ENCODE results near the gene CDC42EP1.

DNA sequence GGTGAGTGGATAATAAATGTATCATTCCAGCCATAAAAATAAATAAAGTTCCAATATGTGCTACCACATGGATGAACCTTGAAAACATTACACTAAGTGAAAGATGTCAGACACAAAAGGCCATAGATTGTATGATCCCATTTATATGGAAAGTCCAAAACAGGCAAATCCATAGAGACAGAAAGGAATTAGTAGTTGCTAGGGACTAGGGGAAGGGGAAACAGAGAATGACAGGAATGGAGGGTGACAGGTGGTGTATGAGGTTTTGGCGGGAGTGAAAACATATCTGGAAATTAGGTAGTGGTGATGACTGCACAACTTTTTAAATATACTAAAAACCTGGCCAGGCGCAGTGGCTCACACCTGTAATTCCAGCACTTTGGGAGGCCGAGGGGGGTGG is 25.8 kb upstream of the CDC42EP1 start:
- TF ChIP-seq, protein P1, sequence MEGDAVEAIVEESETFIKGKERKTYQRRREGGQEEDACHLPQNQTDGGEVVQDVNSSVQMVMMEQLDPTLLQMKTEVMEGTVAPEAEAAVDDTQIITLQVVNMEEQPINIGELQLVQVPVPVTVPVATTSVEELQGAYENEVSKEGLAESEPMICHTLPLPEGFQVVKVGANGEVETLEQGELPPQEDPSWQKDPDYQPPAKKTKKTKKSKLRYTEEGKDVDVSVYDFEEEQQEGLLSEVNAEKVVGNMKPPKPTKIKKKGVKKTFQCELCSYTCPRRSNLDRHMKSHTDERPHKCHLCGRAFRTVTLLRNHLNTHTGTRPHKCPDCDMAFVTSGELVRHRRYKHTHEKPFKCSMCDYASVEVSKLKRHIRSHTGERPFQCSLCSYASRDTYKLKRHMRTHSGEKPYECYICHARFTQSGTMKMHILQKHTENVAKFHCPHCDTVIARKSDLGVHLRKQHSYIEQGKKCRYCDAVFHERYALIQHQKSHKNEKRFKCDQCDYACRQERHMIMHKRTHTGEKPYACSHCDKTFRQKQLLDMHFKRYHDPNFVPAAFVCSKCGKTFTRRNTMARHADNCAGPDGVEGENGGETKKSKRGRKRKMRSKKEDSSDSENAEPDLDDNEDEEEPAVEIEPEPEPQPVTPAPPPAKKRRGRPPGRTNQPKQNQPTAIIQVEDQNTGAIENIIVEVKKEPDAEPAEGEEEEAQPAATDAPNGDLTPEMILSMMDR (IDR thresholded peaks at IDR 0.05 in 4 of 5, conservative IDR thresholded peaks at IDR 0.05 in 1 of 5) = no peak
- no peak for TF ChIP-seq POLR2A (IDR thresholded peaks at IDR 0.05)

Data from gastrocnemius medialis (tissue), 4 donors.